ENCODE measurements around the gene ACTR5.

DNA sequence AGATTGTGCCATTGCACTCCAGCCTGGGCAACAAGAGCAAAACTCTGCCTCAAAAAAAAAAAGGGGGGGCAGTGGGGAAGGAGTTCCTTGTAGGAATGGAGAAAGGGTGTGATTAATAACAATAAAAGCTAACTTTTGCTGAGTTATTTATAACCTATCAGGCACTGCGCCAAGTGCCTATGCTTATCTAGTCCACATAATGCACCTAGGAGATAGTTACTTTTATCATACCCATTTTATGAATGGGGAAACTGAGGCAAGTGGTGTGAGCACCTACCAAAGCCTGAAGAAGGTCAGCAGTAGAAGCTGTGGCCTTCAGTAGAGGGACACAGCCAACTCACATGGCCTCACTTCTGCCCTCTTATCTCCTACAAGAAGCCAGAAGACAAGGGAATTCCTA is 43.7 kb downstream of the ACTR5 start:
- no peak for TF ChIP-seq CTCF (IDR thresholded peaks at IDR 0.05)
- TF ChIP-seq, protein P1, sequence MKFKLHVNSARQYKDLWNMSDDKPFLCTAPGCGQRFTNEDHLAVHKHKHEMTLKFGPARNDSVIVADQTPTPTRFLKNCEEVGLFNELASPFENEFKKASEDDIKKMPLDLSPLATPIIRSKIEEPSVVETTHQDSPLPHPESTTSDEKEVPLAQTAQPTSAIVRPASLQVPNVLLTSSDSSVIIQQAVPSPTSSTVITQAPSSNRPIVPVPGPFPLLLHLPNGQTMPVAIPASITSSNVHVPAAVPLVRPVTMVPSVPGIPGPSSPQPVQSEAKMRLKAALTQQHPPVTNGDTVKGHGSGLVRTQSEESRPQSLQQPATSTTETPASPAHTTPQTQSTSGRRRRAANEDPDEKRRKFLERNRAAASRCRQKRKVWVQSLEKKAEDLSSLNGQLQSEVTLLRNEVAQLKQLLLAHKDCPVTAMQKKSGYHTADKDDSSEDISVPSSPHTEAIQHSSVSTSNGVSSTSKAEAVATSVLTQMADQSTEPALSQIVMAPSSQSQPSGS (CRISPR knock-in tag; IDR thresholded peaks at IDR 0.05; ENCODE audit: borderline replicate concordance, low read depth) = no peak
- no peak for TF ChIP-seq FOXJ3 (CRISPR knock-in tag; IDR thresholded peaks at IDR 0.05; ENCODE audit: borderline replicate concordance)
- no peak for TF ChIP-seq ATF3 (CRISPR knock-in tag; conservative IDR thresholded peaks at IDR 0.05)
- TF ChIP-seq, protein P2, sequence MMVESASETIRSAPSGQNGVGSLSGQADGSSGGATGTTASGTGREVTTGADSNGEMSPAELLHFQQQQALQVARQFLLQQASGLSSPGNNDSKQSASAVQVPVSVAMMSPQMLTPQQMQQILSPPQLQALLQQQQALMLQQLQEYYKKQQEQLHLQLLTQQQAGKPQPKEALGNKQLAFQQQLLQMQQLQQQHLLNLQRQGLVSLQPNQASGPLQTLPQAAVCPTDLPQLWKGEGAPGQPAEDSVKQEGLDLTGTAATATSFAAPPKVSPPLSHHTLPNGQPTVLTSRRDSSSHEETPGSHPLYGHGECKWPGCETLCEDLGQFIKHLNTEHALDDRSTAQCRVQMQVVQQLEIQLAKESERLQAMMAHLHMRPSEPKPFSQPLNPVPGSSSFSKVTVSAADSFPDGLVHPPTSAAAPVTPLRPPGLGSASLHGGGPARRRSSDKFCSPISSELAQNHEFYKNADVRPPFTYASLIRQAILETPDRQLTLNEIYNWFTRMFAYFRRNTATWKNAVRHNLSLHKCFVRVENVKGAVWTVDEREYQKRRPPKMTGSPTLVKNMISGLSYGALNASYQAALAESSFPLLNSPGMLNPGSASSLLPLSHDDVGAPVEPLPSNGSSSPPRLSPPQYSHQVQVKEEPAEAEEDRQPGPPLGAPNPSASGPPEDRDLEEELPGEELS (CRISPR knock-in tag; IDR thresholded peaks at IDR 0.05) = no peak
- TF ChIP-seq, protein P3, sequence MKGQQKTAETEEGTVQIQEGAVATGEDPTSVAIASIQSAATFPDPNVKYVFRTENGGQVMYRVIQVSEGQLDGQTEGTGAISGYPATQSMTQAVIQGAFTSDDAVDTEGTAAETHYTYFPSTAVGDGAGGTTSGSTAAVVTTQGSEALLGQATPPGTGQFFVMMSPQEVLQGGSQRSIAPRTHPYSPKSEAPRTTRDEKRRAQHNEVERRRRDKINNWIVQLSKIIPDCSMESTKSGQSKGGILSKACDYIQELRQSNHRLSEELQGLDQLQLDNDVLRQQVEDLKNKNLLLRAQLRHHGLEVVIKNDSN (CRISPR knock-in tag; IDR thresholded peaks at IDR 0.05) = no peak
- TF ChIP-seq ZNF121 (CRISPR knock-in tag; IDR thresholded peaks at IDR 0.05) = no peak
- no peak for TF ChIP-seq NR1H2 (CRISPR knock-in tag; IDR thresholded peaks at IDR 0.05)
- TF ChIP-seq, protein P4, sequence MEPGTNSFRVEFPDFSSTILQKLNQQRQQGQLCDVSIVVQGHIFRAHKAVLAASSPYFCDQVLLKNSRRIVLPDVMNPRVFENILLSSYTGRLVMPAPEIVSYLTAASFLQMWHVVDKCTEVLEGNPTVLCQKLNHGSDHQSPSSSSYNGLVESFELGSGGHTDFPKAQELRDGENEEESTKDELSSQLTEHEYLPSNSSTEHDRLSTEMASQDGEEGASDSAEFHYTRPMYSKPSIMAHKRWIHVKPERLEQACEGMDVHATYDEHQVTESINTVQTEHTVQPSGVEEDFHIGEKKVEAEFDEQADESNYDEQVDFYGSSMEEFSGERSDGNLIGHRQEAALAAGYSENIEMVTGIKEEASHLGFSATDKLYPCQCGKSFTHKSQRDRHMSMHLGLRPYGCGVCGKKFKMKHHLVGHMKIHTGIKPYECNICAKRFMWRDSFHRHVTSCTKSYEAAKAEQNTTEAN (CRISPR knock-in tag; IDR thresholded peaks at IDR 0.05) = no peak
- TF ChIP-seq ZNF423 (CRISPR knock-in tag; IDR thresholded peaks at IDR 0.05) = no peak
- TF ChIP-seq, protein P5, sequence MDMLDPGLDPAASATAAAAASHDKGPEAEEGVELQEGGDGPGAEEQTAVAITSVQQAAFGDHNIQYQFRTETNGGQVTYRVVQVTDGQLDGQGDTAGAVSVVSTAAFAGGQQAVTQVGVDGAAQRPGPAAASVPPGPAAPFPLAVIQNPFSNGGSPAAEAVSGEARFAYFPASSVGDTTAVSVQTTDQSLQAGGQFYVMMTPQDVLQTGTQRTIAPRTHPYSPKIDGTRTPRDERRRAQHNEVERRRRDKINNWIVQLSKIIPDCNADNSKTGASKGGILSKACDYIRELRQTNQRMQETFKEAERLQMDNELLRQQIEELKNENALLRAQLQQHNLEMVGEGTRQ (CRISPR knock-in tag; IDR thresholded peaks at IDR 0.05) = no peak
